Lower leg skin (tissue), 3 donors: Measurements from ENCODE around the gene ACTRT2.

ENCODE experiments used
- POLR2A ChIP-seq, 2 donors: fragments of 450-650 bp; IDR thresholded peaks; one replicate each; pipeline ENCODE4 v1.6.1; 2016 to 2017; ENCODE audit warnings: antibody characterized with exemption in 2 of 2, mild to moderate bottlenecking in 1 of 2, moderate library complexity in 1 of 2
- TF ChIP-seq, protein P1 (sequence below), 3 donors: fragments of 450-650 bp; IDR thresholded peaks; one replicate each; pipeline ENCODE4 v1.5.1; 2016; ENCODE audit warnings: antibody characterized with exemption in 3 of 3, mild to moderate bottlenecking in 3 of 3, moderate library complexity in 2 of 3

DNA sequence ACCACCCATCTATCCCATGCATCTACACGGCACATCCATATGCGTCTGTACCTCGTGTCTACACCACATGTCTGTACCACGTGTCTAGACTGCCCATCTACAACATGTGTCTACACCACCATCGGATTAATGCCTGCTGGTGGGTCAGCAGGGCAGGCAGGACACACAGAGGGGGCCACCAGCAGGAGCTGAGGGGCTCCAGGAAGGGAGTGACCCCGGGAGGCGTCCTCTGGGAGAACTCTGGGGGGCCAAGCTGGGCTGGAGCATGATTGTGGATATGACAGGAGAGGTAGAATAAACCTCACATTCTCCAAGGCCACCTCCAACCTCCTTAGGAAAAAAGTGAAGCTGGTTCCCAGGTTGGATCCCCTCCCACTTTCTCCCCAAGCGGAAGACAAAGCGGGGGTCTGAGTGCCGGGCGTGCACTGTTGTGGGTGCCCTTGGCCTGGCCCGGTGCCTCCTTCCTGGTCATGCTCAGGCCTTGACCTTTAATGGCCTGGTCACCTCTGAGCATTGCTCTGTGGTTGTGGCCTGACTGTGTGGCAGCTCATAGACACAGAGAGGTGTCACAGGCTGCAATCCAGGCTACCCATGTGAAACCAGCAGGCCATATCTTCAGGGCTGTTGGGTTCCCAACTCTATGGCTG, 881 bp upstream of the ACTRT2 start:
- no peak for TF ChIP-seq POLR2A (IDR thresholded peaks at IDR 0.05)
- TF ChIP-seq, protein P1, sequence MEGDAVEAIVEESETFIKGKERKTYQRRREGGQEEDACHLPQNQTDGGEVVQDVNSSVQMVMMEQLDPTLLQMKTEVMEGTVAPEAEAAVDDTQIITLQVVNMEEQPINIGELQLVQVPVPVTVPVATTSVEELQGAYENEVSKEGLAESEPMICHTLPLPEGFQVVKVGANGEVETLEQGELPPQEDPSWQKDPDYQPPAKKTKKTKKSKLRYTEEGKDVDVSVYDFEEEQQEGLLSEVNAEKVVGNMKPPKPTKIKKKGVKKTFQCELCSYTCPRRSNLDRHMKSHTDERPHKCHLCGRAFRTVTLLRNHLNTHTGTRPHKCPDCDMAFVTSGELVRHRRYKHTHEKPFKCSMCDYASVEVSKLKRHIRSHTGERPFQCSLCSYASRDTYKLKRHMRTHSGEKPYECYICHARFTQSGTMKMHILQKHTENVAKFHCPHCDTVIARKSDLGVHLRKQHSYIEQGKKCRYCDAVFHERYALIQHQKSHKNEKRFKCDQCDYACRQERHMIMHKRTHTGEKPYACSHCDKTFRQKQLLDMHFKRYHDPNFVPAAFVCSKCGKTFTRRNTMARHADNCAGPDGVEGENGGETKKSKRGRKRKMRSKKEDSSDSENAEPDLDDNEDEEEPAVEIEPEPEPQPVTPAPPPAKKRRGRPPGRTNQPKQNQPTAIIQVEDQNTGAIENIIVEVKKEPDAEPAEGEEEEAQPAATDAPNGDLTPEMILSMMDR (IDR thresholded peaks at IDR 0.05) = no peak
